GM08714 (cell line): ENCODE data around the gene PIWIL1.

Experiments used
- H3K4me3 ChIP-seq: fragments of 200-500 bp; sonication (Bioruptor generic); 2 replicates; pipeline ENCODE4 v1.5.1; 2014; ENCODE audit warnings: mild to moderate bottlenecking, low read length, inconsistent platforms
- ZNF274 ChIP-seq: IDR thresholded peaks from 2 replicates; pipeline ENCODE4 v1.6.1; 2012; ENCODE audit warnings: mild to moderate bottlenecking, low read depth, low read length

The PIWIL1 gene

DNA sequence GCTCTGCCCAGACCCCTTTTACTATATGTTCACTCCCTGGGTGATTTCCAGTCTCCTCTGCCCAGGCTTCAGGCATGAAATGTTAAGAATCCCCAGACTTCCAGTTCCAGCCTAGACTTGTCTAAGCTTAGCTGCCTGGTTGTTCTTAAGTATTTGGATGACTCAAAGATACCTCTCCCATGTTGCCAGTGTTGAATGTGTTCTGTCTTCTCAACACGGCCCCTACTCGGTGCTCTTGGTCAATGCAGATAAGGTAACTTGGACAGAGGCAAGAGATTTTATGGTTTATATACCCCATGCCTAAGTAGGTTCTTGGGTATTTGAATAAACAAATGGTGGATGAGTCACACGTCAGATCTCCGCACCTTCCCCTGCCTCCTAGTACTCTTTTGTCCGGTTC, 13.6 kb downstream of the PIWIL1 start:
- no peak overlapping the region for H3K4me3 ChIP-seq
- TF ChIP-seq ZNF274, result no peak

DNA sequence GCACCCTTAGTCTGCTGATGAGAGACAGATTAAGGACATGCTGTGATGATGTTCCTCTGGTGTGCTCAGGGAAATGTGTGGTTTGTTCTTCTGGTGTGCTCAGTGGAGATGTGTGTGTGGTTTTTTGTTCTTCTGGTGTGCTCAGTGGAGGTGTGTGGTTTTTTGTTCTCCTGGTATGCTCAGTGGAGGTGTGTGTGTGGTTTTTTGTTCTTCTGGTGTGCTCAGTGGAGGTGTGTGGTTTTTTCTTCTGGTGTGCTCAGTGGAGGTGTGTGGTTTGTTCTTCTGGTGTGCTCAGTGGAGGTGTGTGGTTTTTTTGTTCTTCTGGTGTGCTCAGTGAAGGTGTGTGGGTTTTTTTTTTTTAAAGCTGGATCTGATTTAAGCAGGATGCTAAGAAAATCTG, 15.4 kb downstream of the PIWIL1 start:
- no peak overlapping the region for H3K4me3 ChIP-seq

DNA sequence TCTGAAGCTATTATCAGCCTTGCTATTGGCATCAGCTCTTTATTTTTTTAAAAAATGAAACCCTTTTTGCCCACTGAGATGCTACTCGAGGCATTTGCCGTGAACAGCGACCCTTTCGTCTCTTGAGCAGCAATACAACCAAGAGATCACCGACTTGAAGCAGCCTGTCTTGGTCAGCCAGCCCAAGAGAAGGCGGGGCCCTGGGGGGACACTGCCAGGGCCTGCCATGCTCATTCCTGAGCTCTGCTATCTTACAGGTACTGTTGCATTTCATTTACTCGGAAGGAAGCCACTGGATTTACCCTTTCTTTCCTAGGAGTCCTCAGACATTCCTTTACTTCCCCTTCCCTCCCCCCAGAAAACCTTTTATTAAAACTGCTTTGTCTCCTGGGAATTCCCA, 16.7 kb downstream of the PIWIL1 start:
- no peak for TF ChIP-seq ZNF274
- H3K4me3 ChIP-seq, result no peak overlapping the region

More for the DNA sequence above, 15.4 kb downstream of the PIWIL1 start:
- TF ChIP-seq ZNF274, result no peak

DNA sequence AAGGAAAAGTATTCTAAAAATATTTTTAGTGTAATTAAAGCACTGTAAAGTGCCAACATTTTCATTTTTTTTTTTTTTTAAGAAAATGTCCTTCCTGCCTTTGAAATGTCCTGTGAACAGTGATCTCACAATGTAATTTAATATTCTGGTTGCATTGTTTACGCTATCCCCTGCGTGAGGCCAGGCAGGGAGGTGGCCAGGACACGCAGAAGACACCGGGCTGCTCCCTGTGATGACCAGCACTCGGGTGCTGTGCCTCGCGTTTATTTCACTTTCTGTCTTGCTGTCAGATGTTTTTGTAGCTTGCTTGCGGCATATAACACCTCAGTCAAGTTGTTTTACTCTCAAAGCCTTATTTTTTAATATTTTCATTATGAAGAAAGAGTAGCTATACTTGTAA, 18.5 kb downstream of the PIWIL1 start:
- no peak for TF ChIP-seq ZNF274
- no peak overlapping the region for H3K4me3 ChIP-seq

DNA sequence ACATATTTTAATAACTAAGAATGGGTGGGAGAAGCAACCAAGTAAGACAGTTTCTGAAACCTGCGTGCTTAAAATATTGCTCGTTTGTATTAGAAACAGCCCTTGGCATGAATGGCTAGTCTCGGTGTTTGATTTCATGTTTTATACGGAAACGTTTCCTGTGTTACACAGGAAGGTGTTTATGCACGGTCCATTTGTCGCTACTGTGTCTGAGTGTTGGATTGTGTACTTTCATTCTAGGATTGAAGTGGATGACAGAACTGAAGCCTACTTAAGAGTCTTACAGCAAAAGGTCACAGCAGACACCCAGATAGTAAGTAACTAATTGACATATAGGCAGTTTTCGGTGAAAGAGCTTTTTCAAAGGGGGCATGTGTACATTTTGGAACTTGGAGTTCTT, 19.6 kb downstream of the PIWIL1 start:
- TF ChIP-seq ZNF274, result no peak

DNA sequence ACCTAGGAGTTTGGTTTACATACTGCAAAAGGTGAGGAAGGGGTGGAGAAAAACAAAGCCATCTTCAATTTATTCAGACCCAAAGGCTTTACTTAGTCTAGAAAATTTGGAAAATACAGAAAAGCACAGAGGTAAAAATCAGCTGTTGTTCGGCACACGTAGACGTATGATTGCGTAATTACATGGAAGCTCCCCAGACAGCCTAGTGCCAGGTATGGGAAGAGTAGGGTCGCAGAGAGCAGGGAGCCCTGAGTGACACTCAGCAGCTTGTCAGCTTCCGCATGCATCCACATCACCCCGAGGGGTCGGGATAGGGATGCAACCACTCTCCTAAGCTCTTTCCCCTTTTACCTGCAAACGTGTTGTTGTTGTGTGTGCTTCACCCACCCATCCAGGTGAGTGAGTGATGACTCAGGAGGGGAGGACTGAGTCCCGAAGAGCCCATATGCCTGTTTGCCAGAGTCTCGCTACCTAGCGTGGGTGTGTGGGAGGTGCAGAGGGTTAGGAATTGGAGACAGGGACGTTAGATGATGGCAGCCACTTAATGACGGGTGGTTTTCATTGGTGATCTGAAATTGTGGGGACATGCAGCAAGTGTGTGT, 20.1 kb downstream of the PIWIL1 start:
- H3K4me3 ChIP-seq, result no peak overlapping the region

More for the DNA sequence above, 19.6 kb downstream of the PIWIL1 start:
- no peak overlapping the region for H3K4me3 ChIP-seq

DNA sequence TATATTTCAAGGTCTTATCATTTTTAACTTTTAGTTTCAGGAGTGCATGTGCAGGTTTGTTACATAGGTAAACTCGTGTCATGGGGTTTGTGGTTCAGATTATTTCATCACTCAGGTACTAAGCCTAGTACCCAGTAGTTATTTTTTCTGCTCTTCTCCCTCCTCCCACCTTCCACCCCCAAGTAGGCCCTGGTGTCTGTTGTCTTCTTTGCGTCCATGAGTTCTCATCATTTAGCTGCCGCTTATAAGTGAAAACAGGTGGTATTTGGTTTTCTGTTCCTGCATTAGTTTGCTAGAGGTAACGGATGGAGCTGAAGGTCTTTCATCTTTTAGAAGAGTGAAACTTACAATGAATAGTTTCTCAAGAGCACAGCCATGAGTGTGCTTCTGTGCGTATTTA, 24.4 kb downstream of the PIWIL1 start:
- H3K4me3 ChIP-seq, result no peak overlapping the region
- TF ChIP-seq ZNF274, result no peak

More for the DNA sequence above, 20.1 kb downstream of the PIWIL1 start:
- TF ChIP-seq ZNF274, result no peak

DNA sequence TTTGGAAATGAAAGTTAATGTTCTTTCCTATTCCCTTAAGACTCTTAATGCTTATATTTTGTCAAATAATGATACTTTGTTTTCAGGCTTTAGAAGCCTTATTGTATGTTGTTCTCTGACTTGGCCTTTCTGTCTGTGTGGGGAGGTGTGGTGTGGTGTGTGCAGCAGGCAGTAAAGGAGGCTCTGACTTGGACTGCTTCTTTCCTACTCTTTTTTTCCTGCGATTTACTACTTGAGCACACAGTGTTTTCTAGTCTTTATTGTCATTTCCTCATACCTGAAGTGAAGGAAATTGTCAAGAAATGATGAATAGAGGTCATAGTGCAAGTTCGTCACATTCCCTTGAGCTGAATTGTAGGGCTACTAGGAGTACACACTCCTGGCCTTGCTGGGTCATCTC, 26.9 kb downstream of the PIWIL1 start:
- TF ChIP-seq ZNF274, result no peak
- H3K4me3 ChIP-seq, result no peak overlapping the region

DNA sequence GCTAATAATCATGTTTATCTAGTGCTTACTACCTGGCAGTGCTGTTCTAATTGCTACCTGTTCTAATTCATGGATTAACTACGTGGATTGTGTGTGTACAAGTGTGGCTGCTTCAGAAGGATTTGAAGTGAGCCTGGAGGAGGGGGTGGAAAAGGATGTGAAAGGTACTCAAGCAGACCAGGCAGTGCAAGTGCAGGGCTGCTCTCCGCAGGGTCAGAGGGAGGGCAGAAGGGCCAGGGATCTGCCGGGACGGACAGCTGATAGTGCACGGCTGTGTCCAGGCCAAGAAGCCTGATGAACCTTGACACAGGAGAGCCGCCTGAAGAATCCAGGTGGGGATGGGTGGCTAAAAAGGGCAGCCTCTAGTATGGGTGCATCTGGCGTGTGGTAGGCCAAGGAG, 28.5 kb downstream of the PIWIL1 start:
- no peak overlapping the region for H3K4me3 ChIP-seq
- TF ChIP-seq ZNF274, result no peak

DNA sequence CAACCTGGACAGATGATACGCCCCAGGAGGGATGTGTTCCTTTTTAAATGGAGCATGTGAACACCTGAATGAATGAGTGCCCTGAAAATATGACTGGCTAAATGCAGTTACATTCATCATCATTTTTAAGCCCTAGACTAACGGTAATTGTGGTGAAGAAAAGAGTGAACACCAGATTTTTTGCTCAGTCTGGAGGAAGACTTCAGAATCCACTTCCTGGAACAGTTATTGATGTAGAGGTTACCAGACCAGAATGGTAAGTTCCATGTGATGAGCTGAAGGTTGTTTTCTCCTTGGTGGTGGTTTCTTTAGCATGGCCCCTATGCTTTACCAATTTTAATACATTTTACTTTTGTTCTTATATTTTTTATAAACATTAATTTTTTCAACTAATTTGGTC, 29.3 kb downstream of the PIWIL1 start:
- no peak for TF ChIP-seq ZNF274
- H3K4me3 ChIP-seq, result no peak overlapping the region

DNA sequence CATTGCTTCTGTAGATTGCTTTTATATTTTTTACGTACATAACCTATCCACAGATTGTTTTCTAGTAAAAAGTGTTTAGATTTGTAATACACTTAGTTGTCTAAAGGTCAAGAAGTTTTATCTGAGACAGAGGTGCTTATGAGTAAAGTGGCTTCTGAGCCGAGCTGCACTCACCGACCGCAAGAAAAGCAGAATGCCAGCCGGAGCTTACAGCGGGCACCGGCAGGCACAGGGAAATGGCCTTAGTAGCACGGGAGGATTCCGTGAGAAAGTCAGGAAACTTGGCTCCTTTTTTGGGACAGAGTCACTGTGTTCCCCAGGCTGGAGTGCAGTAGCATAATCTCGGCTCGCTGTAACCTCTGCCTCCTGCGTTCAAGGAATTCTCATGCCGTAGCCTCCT, 29.8 kb downstream of the PIWIL1 start:
- no peak overlapping the region for H3K4me3 ChIP-seq
- TF ChIP-seq ZNF274, result no peak

DNA sequence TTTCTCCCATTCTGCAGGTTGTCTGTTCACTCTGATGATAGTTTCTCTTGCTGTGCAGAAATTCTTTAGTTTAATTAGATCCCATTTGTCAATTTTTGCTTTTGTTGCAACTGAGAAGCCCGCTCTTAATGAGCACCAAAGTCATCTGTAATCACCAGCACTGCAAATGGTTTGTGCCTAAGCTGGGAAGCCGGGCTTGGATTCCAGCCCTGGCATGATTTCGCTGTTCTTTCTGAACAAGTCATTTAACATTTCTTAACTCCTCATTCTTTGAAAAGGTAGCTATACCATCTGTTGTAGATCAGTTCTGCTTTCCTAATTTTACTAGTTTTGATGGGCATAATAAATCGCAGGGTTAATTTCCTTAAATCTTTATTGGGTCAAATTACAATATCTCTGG, 32.1 kb downstream of the PIWIL1 start:
- H3K4me3 ChIP-seq, result no peak overlapping the region
- TF ChIP-seq ZNF274, result no peak

DNA sequence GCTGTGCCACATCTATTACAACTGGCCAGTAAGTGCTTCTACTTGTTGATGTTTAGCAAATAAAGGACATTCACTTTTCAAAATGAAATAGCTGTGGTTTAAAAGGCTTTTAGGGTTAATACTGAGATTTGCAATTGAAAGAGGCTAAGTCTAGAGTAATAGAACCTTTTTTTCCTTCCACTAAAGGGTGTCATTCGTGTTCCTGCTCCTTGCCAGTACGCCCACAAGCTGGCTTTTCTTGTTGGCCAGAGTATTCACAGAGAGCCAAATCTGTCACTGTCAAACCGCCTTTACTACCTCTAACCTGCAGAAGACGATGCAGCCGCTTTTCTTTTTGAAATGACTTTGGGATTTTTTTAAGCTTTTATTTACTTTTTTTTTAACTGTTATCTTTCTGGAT, 33.6 kb downstream of the PIWIL1 start:
- no peak overlapping the region for H3K4me3 ChIP-seq
- no peak for TF ChIP-seq ZNF274

DNA sequence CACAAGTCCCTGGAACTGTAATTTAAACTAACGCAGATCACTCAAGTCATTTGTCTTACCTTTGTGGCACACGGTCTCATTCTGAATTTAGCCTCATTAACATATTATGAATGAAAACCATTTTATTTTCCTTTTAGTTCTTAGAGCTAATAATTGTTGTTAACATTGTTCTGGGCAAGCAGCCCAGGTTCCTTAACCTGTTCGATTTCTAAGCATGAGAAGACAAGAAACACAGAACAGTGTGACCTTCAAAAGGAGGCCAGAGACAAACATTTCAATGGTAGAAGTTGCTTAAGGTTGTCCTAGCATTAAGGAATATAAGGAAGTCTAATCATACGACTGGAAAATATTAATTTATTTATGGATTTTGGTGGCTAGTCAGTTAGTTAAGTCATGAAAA, 35.2 kb downstream of the PIWIL1 start:
- no peak overlapping the region for H3K4me3 ChIP-seq

DNA sequence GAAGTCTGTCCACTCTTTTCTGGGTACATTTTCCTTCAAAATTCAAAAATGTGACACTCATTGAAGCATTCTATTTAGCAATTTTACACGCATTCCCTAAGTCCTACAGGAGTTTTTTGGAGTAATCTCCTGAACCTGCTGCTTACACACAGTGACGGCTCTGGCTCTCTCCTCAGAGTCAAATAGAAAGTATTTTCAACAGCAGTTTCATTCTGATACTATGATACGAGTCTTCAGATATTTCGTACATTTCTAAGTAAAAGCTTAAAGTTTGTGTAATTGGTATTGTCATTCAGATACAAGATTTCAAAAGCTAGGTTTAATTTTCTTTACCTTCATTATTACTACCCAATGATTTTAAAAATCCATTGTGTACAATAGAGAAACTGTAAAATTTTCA, 36.4 kb downstream of the PIWIL1 start:
- no peak for TF ChIP-seq ZNF274
- no peak overlapping the region for H3K4me3 ChIP-seq

More for the DNA sequence above, 35.2 kb downstream of the PIWIL1 start:
- TF ChIP-seq ZNF274, result no peak
